A549 (cell line): ENCODE results near the gene FREM1.

Experiments
- CHD2 ChIP-seq: fragments of 150-350 bp; IDR thresholded peaks from 2 replicates; pipeline ENCODE4 v1.6.1; 2014; ENCODE audit warnings: low read length; ENCODE audit not compliant: partially characterized antibody
- EP300 ChIP-seq, 2 experiments: fragments of >200 bp; sonication (Bioruptor Twin); formaldehyde crosslinking; IDR thresholded peaks; 2 replicates in 1 of 2; 3 replicates in 1 of 2; pipeline ENCODE4 v1.6.1; 2016 to 2017
- MYC ChIP-seq: IDR thresholded peaks from 2 replicates; pipeline ENCODE4 v1.6.1; 2012; ENCODE audit warnings: mild to moderate bottlenecking, inconsistent platforms, low read length, improper control_type of control experiment, borderline replicate concordance
- TF ChIP-seq, protein P1 (sequence below): fragments of >200 bp; sonication (Bioruptor Twin); formaldehyde crosslinking; IDR thresholded peaks from 3 replicates; pipeline ENCODE4 v1.5.1; 2016

DNA sequence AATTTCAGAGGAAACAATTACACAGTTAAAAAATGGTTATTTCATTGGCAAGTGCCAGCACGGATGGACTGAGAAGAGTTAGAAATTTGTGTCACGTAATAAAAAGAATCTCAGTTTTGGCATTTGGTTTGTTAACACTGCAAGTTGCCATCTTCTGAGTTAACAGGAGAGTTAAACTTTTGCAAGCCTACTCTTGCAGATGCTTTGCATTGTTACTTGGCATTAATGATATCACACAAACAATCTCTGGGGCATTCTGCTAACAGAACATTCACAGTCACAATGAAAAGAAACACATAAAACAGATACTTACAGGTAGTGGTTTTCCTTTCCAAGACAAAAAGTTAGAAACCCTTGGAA lies 647 bp downstream of the FREM1 start:
- TF ChIP-seq MYC = no peak
- TF ChIP-seq, protein P1, sequence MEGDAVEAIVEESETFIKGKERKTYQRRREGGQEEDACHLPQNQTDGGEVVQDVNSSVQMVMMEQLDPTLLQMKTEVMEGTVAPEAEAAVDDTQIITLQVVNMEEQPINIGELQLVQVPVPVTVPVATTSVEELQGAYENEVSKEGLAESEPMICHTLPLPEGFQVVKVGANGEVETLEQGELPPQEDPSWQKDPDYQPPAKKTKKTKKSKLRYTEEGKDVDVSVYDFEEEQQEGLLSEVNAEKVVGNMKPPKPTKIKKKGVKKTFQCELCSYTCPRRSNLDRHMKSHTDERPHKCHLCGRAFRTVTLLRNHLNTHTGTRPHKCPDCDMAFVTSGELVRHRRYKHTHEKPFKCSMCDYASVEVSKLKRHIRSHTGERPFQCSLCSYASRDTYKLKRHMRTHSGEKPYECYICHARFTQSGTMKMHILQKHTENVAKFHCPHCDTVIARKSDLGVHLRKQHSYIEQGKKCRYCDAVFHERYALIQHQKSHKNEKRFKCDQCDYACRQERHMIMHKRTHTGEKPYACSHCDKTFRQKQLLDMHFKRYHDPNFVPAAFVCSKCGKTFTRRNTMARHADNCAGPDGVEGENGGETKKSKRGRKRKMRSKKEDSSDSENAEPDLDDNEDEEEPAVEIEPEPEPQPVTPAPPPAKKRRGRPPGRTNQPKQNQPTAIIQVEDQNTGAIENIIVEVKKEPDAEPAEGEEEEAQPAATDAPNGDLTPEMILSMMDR = no peak
- TF ChIP-seq CHD2 = no peak
- TF ChIP-seq EP300 (IDR thresholded peaks at IDR 0.05) = no peak
